ENCODE results near the gene CDK5RAP2.

The CDK5RAP2 gene

DNA sequence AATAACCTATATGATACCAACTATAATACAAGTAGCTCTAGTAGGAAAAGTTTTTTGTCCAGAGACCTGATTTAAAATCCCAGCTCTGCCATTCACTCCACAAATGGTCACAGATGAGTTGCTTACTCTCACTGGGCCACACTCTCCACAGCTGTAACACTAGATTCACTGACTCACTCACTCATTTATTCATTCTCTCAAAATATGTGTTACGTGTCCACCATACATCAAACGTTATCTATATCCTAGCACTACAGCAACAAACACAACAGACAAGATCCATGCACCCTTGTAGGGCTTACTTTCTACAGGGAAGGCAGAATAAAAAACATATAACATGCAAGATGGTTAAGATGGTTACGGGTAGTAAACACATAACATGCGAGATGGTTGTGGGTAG is 146.3 kb downstream of the CDK5RAP2 start:
- DNase-seq = no peak

DNA sequence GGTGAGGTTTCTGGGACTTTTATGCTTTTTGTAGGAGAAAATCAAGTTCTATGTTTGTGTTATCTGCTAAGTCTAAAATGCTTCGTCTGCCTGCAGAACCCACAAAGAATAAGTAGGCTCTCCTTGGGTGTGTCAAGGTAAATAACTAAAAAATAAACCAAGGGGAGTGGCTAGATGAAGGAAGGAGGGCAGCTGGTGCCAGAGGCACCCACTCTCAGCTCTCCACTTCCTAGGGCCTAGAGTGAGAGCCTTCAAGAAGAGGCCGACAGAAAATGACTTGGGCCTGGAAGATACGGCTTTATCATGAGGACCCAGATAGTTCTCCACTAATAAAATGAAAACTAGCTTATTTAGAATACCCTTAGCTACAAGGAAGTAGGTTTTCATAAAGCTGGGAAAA is 147.4 kb downstream of the CDK5RAP2 start:
- DNase-seq = no peak

GRCh38 chr9:120431268-120431667 is 148.7 kb downstream of the CDK5RAP2 start:
- no peak for DNase-seq

GRCh38 chr9:120424248-120424647 is 155.7 kb downstream of the CDK5RAP2 start:
- no peak for DNase-seq

- no peak for DNase-seq
These were observed 156.2 kb downstream of the CDK5RAP2 start for GRCh38 chr9:120423812-120424211.

- DNase-seq = no peak
These were observed 158.0 kb downstream of the CDK5RAP2 start for GRCh38 chr9:120421977-120422376.

DNA sequence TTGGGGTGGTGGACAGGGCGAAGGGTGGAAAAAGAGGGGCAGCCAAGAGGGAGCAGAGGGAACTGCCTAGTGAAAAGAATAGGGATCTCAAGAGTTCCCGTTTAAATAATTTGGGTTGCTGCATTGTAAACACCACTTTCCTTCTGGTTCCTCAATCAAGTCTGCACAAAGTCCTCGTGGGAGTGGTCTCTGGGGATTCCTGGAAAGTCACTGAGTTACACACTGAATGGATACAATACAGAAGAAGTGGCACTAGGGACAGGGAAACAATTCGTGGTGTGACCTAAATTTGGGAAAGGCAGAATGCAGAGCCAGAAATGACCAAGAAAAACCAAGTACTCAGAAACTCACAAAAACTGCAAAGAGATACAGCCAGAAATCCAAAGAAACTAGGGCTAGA is 161.7 kb downstream of the CDK5RAP2 start:
- no peak for DNase-seq

GRCh38 chr9:120416781-120417427 is 163.1 kb downstream of the CDK5RAP2 start:
- no peak for DNase-seq

DNA sequence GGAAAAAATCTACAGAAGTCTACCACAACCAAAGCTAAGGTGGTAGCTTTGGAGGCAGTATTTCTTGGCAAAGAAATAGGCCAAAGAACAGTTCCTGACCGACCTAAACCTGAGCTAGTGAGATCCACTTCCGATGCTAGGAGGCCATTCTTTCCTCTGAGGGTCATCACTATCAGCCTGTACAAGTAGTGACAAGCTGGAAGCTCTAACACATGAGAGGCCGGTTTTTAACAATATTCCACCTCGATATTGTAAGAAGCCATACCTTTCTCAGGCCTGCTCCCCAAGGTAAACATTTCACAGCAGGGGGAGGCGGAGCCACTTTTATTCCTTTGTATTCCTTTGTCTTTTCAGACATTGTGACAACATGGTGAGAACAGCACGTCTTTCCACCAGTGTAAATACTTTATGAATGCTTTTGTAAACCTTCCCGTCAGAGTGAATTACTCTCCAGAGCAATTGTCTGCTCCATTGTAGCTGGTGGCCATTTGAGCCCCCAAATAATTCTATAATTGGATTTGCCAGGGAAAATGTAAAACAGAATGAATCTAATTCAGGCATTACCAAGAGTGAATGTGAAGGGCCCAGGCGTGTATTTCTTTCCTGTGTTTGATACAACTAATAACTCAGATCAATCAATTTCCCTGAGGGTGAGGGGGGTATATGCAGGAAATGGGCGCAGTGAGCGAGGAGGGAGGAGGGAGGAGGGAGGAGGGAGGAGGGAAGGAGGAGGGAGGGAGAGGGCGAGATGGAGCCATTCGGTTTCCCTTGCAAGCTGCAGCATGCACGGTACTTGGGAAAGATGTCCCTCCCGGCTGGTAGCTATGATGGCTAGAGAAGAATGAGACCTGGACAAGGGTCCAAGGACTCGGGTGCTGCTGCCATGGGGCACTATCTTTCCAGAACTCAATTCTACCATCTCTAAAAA is 166.6 kb downstream of the CDK5RAP2 start:
- no peak for DNase-seq

GRCh38 chr9:120412425-120412951 is 167.5 kb downstream of the CDK5RAP2 start:
- peak; percentile 6 for DNase-seq

DNA sequence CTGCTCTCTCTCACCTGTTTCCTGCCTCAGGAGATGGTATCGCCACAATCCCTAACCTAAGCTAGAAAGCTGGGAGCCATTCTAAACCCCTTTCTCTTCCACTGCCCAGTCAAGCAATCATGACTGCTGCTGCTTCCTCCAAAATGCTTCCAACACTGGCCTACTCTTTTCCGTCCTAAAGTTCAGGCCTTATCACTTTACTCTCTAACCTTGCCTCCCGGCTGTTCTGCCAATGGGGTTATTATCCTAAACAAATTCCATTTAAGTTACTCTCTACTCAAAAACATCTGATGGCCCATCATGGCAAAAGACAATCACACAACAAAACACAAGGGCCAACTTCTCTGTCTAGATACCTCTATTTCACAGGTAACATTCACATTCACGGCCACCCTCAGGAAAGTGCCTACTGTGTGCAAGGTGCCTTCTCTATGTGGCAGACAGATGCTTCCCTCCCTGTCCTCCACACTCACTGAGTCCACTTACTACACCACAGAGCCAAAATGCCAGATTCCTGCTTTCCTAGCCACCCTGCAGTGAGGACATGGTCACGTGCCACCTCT is 168.0 kb downstream of the CDK5RAP2 start:
- no peak for DNase-seq

GRCh38 chr9:120410925-120411501 is 169.0 kb downstream of the CDK5RAP2 start:
- DNase-seq = no peak

DNA sequence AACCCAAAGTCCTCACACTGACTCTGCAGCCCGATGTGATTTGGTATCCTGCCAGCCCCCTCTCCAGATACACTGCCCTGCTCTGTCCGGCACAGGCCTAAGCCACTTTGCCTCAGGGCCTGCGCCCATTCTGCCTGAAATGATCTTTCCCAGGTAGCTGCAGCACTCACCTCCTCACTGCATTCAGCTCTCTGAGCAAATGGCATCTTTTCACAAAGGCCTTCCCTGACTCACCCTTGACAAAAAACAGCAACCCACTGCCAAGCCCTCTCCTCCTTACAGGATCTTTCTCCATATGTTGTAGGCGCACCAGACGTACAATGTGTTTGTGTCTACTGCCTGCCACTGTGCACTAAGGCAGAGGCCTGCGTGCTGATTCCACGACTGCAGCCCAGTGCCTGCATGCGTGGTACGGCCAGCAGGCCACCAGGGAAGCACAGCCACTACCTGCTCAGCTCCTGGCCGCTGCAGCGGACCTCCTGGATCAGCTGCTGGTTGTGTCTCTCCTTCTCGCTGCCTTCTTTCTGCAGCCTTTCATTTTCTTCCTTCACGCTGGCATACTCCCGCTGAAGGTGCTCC is 171.2 kb downstream of the CDK5RAP2 start:
- DNase-seq = no peak

DNA sequence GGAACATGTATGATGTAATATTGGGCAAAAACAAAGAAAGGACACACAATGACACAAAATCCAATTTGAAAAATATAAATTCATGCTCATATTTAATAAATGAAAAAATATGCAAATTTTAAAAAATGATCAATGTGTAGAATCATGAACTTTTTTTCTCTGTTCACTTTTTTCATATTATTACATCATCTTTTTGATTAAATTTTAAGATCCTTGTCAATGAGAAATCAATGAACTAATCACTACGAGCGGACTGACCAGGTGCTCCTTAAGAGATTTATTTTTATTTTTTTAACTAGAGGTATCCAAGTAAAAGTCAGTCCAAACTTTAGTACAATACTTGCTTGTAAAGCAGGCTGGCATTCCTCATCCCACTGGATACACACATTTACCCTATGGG is 174.1 kb downstream of the CDK5RAP2 start:
- no peak for DNase-seq

GRCh38 chr9:120405134-120405533 is 174.8 kb downstream of the CDK5RAP2 start:
- no peak for DNase-seq

- no peak for DNase-seq
These were observed 176.5 kb downstream of the CDK5RAP2 start for GRCh38 chr9:120403543-120403856.

- peak; percentile 89 for DNase-seq
These were observed 177.0 kb downstream of the CDK5RAP2 start for GRCh38 chr9:120402741-120403542.

GRCh38 chr9:120399940-120400339 is 180.0 kb downstream of the CDK5RAP2 start:
- DNase-seq = no peak

DNA sequence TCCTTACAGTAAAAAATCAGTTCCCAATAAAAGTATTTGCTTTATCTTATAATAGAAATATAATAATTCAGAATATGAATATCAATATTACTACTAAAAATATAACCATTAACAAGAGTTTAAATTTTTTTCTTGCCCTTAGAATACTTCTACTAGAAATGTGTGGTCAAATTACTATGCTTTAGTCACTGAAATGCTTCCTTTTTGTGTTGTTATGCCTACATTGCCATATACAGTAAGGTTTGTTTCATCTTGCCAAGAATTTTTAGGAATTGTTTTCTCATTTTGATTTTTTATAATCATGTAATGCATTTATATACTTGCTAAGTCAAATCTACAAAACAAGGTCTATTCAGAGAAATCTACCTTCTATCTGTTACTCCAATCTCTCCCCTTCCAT is 181.7 kb downstream of the CDK5RAP2 start:
- DNase-seq = no peak

GRCh38 chr9:120397453-120397852 is 182.5 kb downstream of the CDK5RAP2 start:
- no peak for DNase-seq

DNA sequence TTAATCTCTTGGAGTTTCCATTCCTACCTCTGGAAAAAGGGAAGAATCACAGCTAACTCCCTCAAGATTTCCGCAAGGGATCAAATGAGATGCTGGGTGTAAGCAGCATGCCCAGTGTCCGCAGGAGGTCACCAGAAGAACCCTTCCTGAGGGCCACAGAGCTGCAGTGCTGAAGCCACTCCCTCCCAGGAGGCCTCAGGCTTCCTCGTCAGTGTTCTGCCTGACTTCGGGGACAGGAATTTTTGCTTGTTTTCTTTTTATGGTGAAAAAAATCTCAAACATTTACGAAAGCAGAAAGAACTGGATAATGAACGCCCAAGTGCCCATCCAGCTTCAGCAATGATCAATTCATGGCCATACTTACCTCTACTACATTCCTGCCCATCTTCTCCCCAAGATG is 183.0 kb downstream of the CDK5RAP2 start:
- no peak for DNase-seq

DNA sequence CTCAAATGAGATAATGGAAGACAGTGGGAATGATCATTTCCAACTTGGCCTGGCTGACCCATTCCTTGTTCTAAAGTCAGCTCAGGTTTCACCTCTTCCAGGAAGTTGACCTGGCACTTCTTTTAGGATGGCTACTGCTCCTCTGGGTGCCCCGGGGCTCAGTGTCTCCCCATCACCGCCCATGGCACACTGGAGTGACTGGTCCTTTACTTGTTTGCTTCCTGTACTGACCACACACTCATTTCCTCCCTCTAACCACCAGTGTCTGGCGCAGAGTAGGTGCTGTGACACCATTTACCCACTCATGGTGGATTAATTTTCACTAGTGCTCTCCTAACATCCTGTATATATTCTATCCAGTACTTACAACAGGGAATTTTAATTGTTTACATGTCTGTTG is 183.5 kb downstream of the CDK5RAP2 start:
- DNase-seq = no peak

Measured in NCI-H226 (cell line).